A673 (cell line): ENCODE data around the gene ARHGAP32. TPM values are rescaled to one million over a fixed set of nuclear protein-coding genes. Genes with fewer than 3 reads are reported as not detected.
A peak's percentile ranks its signal among the peaks of the same experiment; 100 is the strongest.
"Not testable (repeated sequence)": the region's sequence is repeated elsewhere in the genome, so short reads cannot be mapped to it uniquely, and the experiment has no call there.

Experiments used
- BruUV-seq: library from RNA; stranded (reverse); fragments of 400-500 nt; replicated peaks from 2 replicates; lab custom pipeline; 2021; lab: Mats Ljungman, UMichigan
- CTCF ChIA-PET: fragments of 300-600 bp; sonication (Branson Sonifier 250); formaldehyde crosslinking; loops from one replicate; lab custom pipeline; 2022; ENCODE audit warnings: antibody characterized with exemption; lab: Charles Lee
- POLR2A ChIA-PET: fragments of 300-600 bp; sonication (Branson Sonifier 250); formaldehyde crosslinking; loops from one replicate; lab custom pipeline; 2022; ENCODE audit warnings: antibody characterized with exemption; ENCODE audit not compliant: low non-redundant PET; lab: Charles Lee
- DNase-seq: peaks from one replicate; pipeline ENCODE4 v3.0.0-alpha.2; 2015; ENCODE audit warnings: low spot score
- H3K27ac ChIP-seq: fragments of 200-600 bp; sonication (generic); 2 replicates; pipeline ENCODE4 v1.5.1; 2016; ENCODE audit warnings: mixed run types, low read depth, mild to moderate bottlenecking, mixed read lengths, antibody characterized with exemption, low read length; ENCODE audit not compliant: poor library complexity, severe bottlenecking
- H3K27me3 ChIP-seq: fragments of 200-600 bp; sonication (generic); replicated peaks from 2 replicates; pipeline ENCODE4 v1.6.1; 2017; ENCODE audit warnings: mixed run types, low read depth, mild to moderate bottlenecking, mixed read lengths, antibody characterized with exemption, low read length; ENCODE audit not compliant: insufficient read depth, poor library complexity
- H3K36me3 ChIP-seq: fragments of 200-600 bp; sonication (generic); 2 replicates; pipeline ENCODE4 v1.6.1; 2016; ENCODE audit warnings: mixed run types, mild to moderate bottlenecking, mixed read lengths, antibody characterized with exemption, low read length; ENCODE audit not compliant: insufficient read depth, poor library complexity, severe bottlenecking
- H3K4me1 ChIP-seq: fragments of 200-600 bp; sonication (generic); 2 replicates; pipeline ENCODE4 v1.6.1; 2017; ENCODE audit warnings: mixed run types, mild to moderate bottlenecking, mixed read lengths, antibody characterized with exemption, low read length; ENCODE audit not compliant: insufficient read depth, poor library complexity, severe bottlenecking
- H3K4me3 ChIP-seq: fragments of 200-600 bp; sonication (generic); 2 replicates; pipeline ENCODE4 v1.5.1; 2016; ENCODE audit warnings: low read depth, mixed run types, mild to moderate bottlenecking, mixed read lengths, low read length; ENCODE audit not compliant: poor library complexity, severe bottlenecking
- H3K9me3 ChIP-seq: fragments of 200-600 bp; sonication (generic); 2 replicates; pipeline ENCODE4 v1.6.1; 2016; ENCODE audit warnings: mixed run types, low read depth, mild to moderate bottlenecking, mixed read lengths, antibody characterized with exemption, low read length; ENCODE audit not compliant: poor library complexity, severe bottlenecking
- CTCF ChIP-seq: fragments of 300-800, 200-600 bp; sonication (generic); conservative IDR thresholded peaks from 2 replicates; pipeline ENCODE4 v1.5.1; 2017; ENCODE audit warnings: low read depth, mild to moderate bottlenecking, antibody characterized with exemption, low read length, moderate library complexity, mixed read lengths
- EZH2 ChIP-seq: fragments of 200-600 bp; sonication (generic); IDR thresholded peaks from 2 replicates; pipeline ENCODE4 v1.6.1; 2017; ENCODE audit warnings: borderline replicate concordance, low read depth, mild to moderate bottlenecking, mixed read lengths, antibody characterized with exemption, low read length; ENCODE audit not compliant: poor library complexity, severe bottlenecking
- intact Hi-C: fragments of 100-400 bp; cut with micrococcal nuclease; formaldehyde crosslinking; loops from one replicate; pipeline ENCODE4 v1.10.0; 2022; ENCODE audit not compliant: unreplicated experiment
- total RNA-seq: library from RNA; stranded (reverse); gene quantifications from 2 replicates; pipeline ENCODE4 v1.2.3, GENCODE V29; 2021

The ARHGAP32 gene
- total RNA-seq, 1 experiment from 2014 or later = 42.8 TPM

- no peaks in the 10 kb centered on the region for H3K27me3 ChIP-seq
- DNase-seq = no peak
- intact Hi-C loops = no loop called here
- CTCF ChIA-PET = no interaction called here
- no peak overlapping the region for H3K4me3 ChIP-seq
- BruUV-seq = no TSS peak
- H3K36me3 ChIP-seq = no peaks in the 10 kb centered on the region
- POLR2A ChIA-PET = no interaction called here
- no peaks in the 10 kb centered on the region for H3K4me1 ChIP-seq
- H3K9me3 ChIP-seq = no peaks in the 10 kb centered on the region
- no peak overlapping the region for H3K27ac ChIP-seq
- TF ChIP-seq EZH2 (no peak), CTCF (no peak)
These were observed 179.2 kb downstream of the ARHGAP32 start for GRCh38 chr11:129012880-129013279.

GRCh38 chr11:129006161-129006560 is 186.0 kb downstream of the ARHGAP32 start:
- Histone ChIP-seq H3K4me1 (no peaks in the 10 kb centered on the region), H3K27ac (no peak overlapping the region), H3K9me3 (peaks cover 14% of the 10 kb centered on the region), H3K36me3 (no peaks in the 10 kb centered on the region), H3K4me3 (no peak overlapping the region), H3K27me3 (no peaks in the 10 kb centered on the region)
- intact Hi-C loops = no loop called here
- no peak for TF ChIP-seq EZH2
- no peak for TF ChIP-seq CTCF
- DNase-seq = no peak
- ChIA-PET CTCF (no interaction called here), POLR2A (no interaction called here)
- no TSS peak for BruUV-seq

- peak; percentile 54 for DNase-seq
- CTCF ChIA-PET, H3K4me1 ChIP-seq, intact Hi-C loops, H3K27ac ChIP-seq, BruUV-seq, H3K36me3 ChIP-seq, H3K4me3 ChIP-seq, H3K27me3 ChIP-seq, POLR2A ChIA-PET: not testable (repeated sequence)
- peaks cover 31% of the 10 kb centered on the region for H3K9me3 ChIP-seq
These were observed 193.0 kb downstream of the ARHGAP32 start for GRCh38 chr11:128999165-128999564.

GRCh38 chr11:128988242-128988970 is 203.7 kb downstream of the ARHGAP32 start:
- CTCF ChIA-PET = no interaction called here
- Histone ChIP-seq H3K27me3 (no peaks in the 10 kb centered on the region), H3K4me3 (no peak overlapping the region), H3K4me1 (no peaks in the 10 kb centered on the region), H3K27ac (no peak overlapping the region), H3K9me3 (no peaks in the 10 kb centered on the region), H3K36me3 (peaks cover 4% of the 10 kb centered on the region)
- DNase-seq = no peak
- intact Hi-C loops = no loop called here
- no peak for TF ChIP-seq CTCF
- no peak for TF ChIP-seq EZH2
- BruUV-seq = no TSS peak
- POLR2A ChIA-PET = no interaction called here
